ENCODE data around the gene COMP.

Gene COMP

DNA sequence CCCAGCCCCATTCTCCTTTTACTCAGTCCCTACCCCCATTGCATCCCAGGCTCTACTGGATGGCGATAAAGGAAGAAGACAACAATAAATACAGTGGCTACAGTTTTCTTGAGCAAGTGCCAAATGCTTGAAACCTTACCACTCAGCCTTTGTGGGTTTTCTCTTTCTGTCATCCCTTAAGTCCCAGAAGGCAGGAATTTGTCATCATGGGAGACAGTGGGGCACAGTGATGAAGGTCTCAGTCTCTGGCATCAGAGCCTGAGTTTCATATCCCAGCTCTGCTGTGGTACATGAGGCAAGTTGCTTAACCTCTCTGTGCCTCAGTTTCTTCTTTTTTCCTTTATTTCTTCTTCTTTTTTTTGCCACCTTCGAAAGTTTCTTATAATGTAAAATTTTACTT is 5.1 kb upstream of the COMP start:
- no peak overlapping the region for H3K4me3 ChIP-seq (ENCODE audit: control insufficient read depth, low read depth, low read length)
- DNase-seq (ENCODE audit: low read depth), result no peak
- TF ChIP-seq, protein P1, sequence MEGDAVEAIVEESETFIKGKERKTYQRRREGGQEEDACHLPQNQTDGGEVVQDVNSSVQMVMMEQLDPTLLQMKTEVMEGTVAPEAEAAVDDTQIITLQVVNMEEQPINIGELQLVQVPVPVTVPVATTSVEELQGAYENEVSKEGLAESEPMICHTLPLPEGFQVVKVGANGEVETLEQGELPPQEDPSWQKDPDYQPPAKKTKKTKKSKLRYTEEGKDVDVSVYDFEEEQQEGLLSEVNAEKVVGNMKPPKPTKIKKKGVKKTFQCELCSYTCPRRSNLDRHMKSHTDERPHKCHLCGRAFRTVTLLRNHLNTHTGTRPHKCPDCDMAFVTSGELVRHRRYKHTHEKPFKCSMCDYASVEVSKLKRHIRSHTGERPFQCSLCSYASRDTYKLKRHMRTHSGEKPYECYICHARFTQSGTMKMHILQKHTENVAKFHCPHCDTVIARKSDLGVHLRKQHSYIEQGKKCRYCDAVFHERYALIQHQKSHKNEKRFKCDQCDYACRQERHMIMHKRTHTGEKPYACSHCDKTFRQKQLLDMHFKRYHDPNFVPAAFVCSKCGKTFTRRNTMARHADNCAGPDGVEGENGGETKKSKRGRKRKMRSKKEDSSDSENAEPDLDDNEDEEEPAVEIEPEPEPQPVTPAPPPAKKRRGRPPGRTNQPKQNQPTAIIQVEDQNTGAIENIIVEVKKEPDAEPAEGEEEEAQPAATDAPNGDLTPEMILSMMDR (IDR thresholded peaks at IDR 0.05; ENCODE audit: control insufficient read depth, insufficient read depth, low read depth, low read length, missing control alignments), result no peak

DNA sequence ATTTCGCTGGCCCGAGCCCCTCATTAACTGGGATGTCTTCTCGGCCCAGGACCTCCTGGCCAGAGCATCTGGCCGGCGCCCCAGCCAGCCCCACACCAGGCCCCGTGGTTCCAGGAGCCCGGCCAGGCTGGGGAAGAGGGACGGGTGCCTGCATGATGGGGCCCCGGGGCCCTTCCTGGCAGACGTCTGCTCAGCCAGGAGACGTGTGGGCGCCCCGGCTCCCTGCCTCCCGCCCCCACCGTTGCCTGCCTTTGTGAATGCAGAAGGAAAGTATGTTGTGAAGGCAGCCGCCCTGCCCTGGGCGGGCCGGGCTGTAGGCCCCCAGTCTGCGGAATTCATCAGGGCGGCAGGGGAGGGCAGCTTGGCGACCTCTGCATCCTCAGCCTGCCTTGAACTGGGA is 4.4 kb upstream of the COMP start:
- no peak overlapping the region for H3K4me3 ChIP-seq (ENCODE audit: control insufficient read depth, low read depth, low read length)
- DNase-seq (ENCODE audit: low read depth), result no peak
- TF ChIP-seq, protein P1 (IDR thresholded peaks at IDR 0.05; ENCODE audit: control insufficient read depth, insufficient read depth, low read depth, low read length, missing control alignments), result no peak

DNA sequence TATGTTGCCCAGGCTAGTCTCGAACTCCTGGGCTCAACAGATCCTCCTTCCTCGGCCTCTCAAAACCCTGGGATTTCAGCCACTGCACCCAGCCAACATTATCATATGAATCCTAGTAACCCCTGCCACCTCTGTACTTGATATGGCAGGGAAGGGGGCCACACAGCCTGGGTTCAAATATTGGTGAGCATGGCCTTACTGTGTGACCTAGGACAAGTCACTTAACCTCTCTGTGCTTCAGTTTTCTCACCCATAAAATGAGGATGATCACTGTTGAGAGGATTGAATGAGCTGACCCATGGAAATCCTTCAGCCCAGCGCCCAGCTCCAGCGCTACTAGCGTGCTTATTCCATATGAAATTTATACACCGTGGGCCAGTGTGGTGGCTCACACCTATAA is 3.6 kb upstream of the COMP start:
- DNase-seq (ENCODE audit: low read depth), result no peak
- TF ChIP-seq, protein P1 (IDR thresholded peaks at IDR 0.05; ENCODE audit: control insufficient read depth, insufficient read depth, low read depth, low read length, missing control alignments), result no peak

DNA sequence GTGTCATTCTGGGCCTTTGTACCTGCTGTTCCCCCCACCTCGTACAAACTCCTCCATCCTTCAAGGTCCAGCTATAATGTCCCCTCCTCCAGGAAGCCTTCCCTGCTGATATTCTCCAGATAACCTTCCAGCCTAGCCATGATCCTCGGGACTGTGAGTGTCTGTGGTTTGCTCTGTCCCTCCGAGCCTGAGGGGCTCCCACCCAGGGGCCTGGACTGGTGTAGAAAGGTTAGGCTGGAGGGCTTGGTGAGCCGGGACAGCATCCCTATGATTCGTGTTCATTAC is 2.9 kb upstream of the COMP start:
- TF ChIP-seq, protein P1 (IDR thresholded peaks at IDR 0.05; ENCODE audit: control insufficient read depth, insufficient read depth, low read depth, low read length, missing control alignments), result no peak
- DNase-seq (ENCODE audit: low read depth), result no peak
- no peak overlapping the region for H3K4me3 ChIP-seq (ENCODE audit: control insufficient read depth, low read depth, low read length)

More for the DNA sequence above, 3.6 kb upstream of the COMP start:
- no peak overlapping the region for H3K4me3 ChIP-seq (ENCODE audit: control insufficient read depth, low read depth, low read length)

DNA sequence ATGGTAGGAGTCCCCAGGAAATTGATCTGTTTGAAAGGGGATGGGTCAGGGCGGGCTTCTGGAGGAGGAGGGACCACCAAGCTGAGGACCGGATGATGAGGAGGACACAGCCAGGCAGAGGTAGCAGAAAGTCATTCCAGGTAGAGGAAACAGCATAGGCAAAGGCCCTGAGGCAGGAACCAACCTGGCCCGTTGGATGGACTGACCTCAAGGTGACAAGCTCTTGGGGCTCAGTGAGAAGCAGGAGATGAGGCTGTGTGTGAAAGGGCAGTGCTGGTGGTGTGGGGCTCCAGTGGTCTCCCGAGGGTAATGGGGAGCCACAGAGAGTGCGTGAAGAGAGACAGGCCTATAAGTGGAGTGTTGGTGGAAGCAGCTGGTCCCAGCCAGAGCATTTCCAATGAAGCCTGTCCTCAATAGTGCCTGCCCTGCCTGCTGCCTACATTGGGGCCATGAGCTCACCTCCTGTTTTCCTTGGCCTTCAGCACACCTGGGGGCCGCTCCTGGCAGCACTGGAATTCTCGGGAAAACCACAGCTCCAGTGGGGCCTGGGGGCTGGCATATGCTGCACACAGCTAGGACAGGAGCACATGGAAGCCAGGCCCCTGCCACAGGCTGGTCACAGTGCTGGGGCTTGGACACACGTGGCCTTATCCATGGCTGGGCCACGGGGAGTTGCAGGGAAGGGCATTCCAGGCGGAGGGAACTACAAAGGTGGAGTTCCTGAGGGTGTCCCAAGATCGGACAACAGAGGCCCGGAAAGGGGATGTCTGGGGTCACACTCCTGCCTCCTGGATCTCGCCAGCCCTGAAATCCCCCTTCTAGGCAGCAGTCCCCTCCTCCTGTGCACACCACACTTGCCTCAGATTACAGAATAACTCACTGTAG is 2.3 kb upstream of the COMP start:
- no peak for DNase-seq (ENCODE audit: low read depth)

DNA sequence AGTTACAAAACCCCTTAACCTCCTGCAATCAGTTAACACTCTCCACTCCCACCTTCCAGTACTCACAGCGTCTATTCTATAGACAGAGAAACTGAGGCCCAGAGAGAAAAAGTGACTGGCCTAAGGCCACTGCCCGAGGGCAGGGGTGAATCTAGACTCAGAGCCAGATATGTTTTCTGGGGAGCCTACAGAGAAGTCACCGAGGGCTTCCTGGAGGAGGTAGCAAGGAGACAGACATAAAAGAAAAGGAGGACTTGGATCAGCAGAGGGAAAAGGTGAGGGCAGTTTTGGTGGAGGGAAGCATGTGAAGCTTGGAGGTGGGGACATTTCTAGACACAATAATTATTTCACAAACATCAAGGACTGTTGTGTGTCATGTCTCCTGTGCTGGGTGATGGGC is 1.6 kb upstream of the COMP start:
- TF ChIP-seq, protein P1 (IDR thresholded peaks at IDR 0.05; ENCODE audit: control insufficient read depth, insufficient read depth, low read depth, low read length, missing control alignments), result no peak
- no peak overlapping the region for H3K4me3 ChIP-seq (ENCODE audit: control insufficient read depth, low read depth, low read length)
- no peak for DNase-seq (ENCODE audit: low read depth)

More for the DNA sequence above, 2.3 kb upstream of the COMP start:
- TF ChIP-seq, protein P1 (IDR thresholded peaks at IDR 0.05; ENCODE audit: control insufficient read depth, insufficient read depth, low read depth, low read length, missing control alignments), result no peak
- no peak overlapping the region for H3K4me3 ChIP-seq (ENCODE audit: control insufficient read depth, low read depth, low read length)

All from AG09309 (cell line).